Measurements from ENCODE around the gene MS4A15.

The MS4A15 gene

DNA sequence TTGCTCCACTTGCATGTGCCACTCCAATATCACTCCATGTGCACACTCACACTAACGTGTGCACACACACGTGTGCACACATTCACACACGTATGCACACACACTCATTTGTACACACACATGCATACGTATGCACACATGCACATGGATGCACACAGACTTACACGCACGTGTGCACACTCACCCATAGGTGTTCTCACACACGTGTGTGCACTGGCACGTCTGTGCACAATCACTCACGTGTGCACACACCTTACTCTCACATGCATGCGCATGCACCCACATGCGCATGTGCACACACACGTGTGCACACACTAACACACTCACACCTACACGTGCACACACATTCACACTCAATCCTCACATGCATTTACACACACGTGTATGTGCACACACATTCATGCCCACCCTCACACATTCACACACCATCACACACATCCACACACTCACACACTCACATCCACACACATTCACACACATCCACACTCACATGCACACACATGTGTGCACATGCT is 9.3 kb upstream of the MS4A15 start:
- Mint-ChIP-seq H3K4me3 (no peak overlapping the region), H3K27ac (peak overlapping the region; percentile 50), H3K4me1 (no peaks in the 10 kb centered on the region), H3K27me3 (ENCODE audit: low read depth, poor library complexity) (peaks cover 21% of the 10 kb centered on the region), H3K9me3 (peaks cover 6% of the 10 kb centered on the region), H3K36me3 (ENCODE audit: low read depth) (no peaks in the 10 kb centered on the region)
- TF ChIP-seq, protein P1, sequence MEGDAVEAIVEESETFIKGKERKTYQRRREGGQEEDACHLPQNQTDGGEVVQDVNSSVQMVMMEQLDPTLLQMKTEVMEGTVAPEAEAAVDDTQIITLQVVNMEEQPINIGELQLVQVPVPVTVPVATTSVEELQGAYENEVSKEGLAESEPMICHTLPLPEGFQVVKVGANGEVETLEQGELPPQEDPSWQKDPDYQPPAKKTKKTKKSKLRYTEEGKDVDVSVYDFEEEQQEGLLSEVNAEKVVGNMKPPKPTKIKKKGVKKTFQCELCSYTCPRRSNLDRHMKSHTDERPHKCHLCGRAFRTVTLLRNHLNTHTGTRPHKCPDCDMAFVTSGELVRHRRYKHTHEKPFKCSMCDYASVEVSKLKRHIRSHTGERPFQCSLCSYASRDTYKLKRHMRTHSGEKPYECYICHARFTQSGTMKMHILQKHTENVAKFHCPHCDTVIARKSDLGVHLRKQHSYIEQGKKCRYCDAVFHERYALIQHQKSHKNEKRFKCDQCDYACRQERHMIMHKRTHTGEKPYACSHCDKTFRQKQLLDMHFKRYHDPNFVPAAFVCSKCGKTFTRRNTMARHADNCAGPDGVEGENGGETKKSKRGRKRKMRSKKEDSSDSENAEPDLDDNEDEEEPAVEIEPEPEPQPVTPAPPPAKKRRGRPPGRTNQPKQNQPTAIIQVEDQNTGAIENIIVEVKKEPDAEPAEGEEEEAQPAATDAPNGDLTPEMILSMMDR (IDR thresholded peaks at IDR 0.05): no peak
- no peak for DNase-seq

DNA sequence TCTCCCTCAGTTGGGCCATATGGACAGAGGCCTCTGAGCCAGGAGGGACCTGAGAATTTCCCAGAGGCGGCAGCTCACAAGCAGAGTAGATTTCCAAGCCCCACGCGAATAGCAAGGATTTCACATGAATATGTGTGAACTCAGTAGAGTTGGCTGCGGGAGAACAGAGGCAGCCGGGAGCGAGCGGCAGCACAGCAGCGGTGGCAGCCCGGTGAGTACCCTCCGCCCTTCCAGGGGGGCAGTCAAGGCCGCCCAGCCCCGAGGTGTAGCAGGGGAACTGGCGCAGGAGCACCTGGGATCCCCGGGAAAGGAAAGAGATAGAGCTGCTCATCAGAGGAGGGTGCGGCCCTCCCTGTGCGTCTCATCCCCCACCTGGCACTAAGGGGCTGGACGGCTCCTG is 8.4 kb upstream of the MS4A15 start:
- Mint-ChIP-seq H3K27ac (no peak overlapping the region), H3K27me3 (ENCODE audit: low read depth, poor library complexity) (peaks cover 24% of the 10 kb centered on the region), H3K4me3 (no peak overlapping the region), H3K4me1 (no peaks in the 10 kb centered on the region), H3K36me3 (ENCODE audit: low read depth) (no peaks in the 10 kb centered on the region), H3K9me3 (no peaks in the 10 kb centered on the region)
- TF ChIP-seq, protein P1 (IDR thresholded peaks at IDR 0.05): no peak
- DNase-seq: no peak

DNA sequence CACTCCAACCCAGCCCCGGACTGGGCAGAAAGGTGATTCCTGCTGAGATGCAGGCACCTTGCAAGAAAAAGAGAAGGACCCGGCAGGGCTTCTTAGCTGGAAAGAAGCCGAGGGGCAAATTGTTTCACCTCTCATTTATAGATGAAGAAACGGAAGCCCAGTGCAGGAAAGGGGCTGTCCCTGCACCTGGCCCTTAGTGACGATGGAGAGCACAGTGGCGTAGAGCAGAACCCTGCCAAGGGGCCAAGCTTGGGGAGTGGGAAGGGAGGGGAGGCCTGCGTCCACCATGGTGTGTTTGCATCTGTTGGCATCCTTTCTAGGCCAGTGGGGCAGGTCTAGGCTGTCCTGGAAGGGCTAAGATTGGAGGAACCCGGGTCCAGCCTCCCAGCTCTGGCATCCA is 7.8 kb upstream of the MS4A15 start:
- DNase-seq: no peak
- Mint-ChIP-seq H3K27ac (no peak overlapping the region), H3K4me1 (no peaks in the 10 kb centered on the region), H3K36me3 (ENCODE audit: low read depth) (no peaks in the 10 kb centered on the region), H3K4me3 (no peak overlapping the region), H3K27me3 (ENCODE audit: low read depth, poor library complexity) (peaks cover 26% of the 10 kb centered on the region), H3K9me3 (no peaks in the 10 kb centered on the region)
- TF ChIP-seq, protein P1 (IDR thresholded peaks at IDR 0.05): no peak

DNA sequence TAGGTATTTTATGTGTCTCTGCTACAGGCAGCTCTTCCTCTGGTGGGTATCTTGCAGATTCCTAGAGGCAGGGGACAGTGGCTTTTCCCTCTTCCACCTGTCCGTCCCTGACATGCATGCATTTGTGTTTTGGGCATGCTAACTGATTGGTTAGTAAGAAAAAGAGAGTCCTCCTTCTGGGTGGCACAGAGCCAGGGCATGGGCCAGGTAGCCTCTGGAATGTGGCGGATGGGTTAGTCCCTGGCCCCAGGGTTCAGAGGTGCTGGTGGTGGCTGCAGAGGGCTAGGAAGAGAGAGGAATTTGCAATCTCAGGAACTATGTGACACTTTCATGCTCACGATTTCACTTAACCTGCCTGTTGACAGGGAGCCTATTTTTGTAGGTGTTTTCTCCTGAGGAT is 5.8 kb upstream of the MS4A15 start:
- DNase-seq: no peak
- H3K36me3 Mint-ChIP-seq (ENCODE audit: low read depth): no peaks in the 10 kb centered on the region
- H3K27me3 Mint-ChIP-seq (ENCODE audit: low read depth, poor library complexity): peaks cover 23% of the 10 kb centered on the region
- no peaks in the 10 kb centered on the region for H3K4me1 Mint-ChIP-seq
- no peaks in the 10 kb centered on the region for H3K9me3 Mint-ChIP-seq
- H3K27ac Mint-ChIP-seq: no peak overlapping the region
- H3K4me3 Mint-ChIP-seq: no peak overlapping the region
- TF ChIP-seq, protein P1 (IDR thresholded peaks at IDR 0.05): no peak

DNA sequence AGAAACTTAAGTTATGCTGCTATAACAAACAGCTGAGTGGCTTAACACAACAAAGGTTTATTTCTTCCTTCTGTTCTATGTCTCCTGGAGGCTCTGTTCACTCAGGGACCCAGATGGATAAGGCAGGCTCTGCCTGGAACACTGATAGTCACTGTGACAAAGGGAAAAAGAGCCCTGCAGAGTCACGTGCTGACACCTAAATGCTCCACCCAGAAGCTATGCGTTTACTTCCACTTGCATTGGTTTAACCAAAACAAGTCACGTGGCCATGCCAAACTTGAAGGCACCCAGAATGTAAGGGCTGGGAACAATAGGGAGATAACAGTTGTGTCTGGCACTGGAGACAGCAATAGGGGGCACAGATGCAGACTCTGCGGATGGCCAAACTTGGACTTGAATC is 3.4 kb upstream of the MS4A15 start:
- Mint-ChIP-seq H3K9me3 (peaks cover 9% of the 10 kb centered on the region), H3K4me3 (no peak overlapping the region), H3K4me1 (no peaks in the 10 kb centered on the region), H3K27ac (no peak overlapping the region), H3K36me3 (ENCODE audit: low read depth) (no peaks in the 10 kb centered on the region), H3K27me3 (ENCODE audit: low read depth, poor library complexity) (peaks cover 29% of the 10 kb centered on the region)
- DNase-seq: no peak
- TF ChIP-seq, protein P1 (IDR thresholded peaks at IDR 0.05): no peak

DNA sequence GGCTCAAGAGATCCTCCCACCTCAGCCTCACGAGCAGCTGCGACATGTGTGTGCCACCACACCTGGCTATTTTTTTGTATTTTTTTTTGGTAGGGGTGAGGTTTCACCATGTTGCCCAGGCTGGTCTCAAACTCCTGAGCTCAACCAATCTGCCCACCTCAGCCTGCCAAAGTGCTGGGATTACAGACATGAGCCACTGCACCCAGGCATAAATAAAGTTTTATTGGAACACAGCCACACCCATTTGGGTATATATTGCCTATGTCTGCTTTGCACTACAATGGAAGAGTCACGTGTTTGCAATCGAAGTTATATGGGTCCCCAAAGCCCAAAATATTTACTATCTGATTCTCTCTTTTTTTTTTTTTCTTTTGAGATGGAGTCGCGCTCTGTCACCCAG is 1.8 kb upstream of the MS4A15 start:
- H3K9me3 Mint-ChIP-seq: peaks cover 9% of the 10 kb centered on the region
- no peak overlapping the region for H3K27ac Mint-ChIP-seq
- no peaks in the 10 kb centered on the region for H3K36me3 Mint-ChIP-seq (ENCODE audit: low read depth)
- TF ChIP-seq, protein P1 (IDR thresholded peaks at IDR 0.05): no peak
- peaks cover 36% of the 10 kb centered on the region for H3K27me3 Mint-ChIP-seq (ENCODE audit: low read depth, poor library complexity)
- no peaks in the 10 kb centered on the region for H3K4me1 Mint-ChIP-seq
- no peak overlapping the region for H3K4me3 Mint-ChIP-seq
- DNase-seq: no peak
